Neural crest cell (in vitro differentiated cells): ENCODE measurements around the gene CCDC13. TPM values are rescaled to one million over a fixed set of nuclear protein-coding genes. Genes with fewer than 3 reads are reported as not detected.
"Not testable (repeated sequence)": the region's sequence is repeated elsewhere in the genome, so short reads cannot be mapped to it uniquely, and the experiment has no call there.

ENCODE experiments used
- DNase-seq: peaks from one replicate; pipeline ENCODE4 v3.0.0; 2021; ENCODE audit warnings: low read depth, mixed read lengths, low spot score
- H3K27ac Mint-ChIP-seq: one replicate; pipeline ENCODE4 v1.8.0; 2021; ENCODE audit warnings: mild to moderate bottlenecking, mixed read lengths; ENCODE audit not compliant: unreplicated experiment
- H3K27me3 Mint-ChIP-seq: 2 replicates; pipeline ENCODE4 v1.8.0; 2021; ENCODE audit warnings: low read depth, mild to moderate bottlenecking, mixed read lengths
- H3K36me3 Mint-ChIP-seq: 2 replicates; pipeline ENCODE4 v1.8.0; 2021; ENCODE audit warnings: low read depth, mild to moderate bottlenecking, mixed read lengths
- H3K4me1 Mint-ChIP-seq: 2 replicates; pipeline ENCODE4 v1.8.0; 2021; ENCODE audit warnings: mixed read lengths
- H3K4me3 Mint-ChIP-seq: one replicate; pipeline ENCODE4 v1.8.0; 2021; ENCODE audit warnings: mild to moderate bottlenecking, mixed read lengths
- H3K9me3 Mint-ChIP-seq: 2 replicates; pipeline ENCODE4 v1.8.0; 2021; ENCODE audit warnings: mixed read lengths
- CTCF ChIP-seq: fragments of 200-600 bp; sonication (generic); conservative IDR thresholded peaks from 2 replicates; pipeline ENCODE4 v1.5.0; 2021; ENCODE audit warnings: antibody characterized with exemption, mild to moderate bottlenecking
- total RNA-seq: library from RNA; stranded (reverse); gene quantifications from 2 replicates; pipeline ENCODE4 v1.2.1, GENCODE V29; 2021

The CCDC13 gene
- total RNA-seq, 1 donor from 2014 or later, result 2.0 TPM

- TF ChIP-seq CTCF, result no peak
- no peak overlapping the region for H3K4me3 Mint-ChIP-seq
- peaks cover 2% of the 10 kb centered on the region for H3K27me3 Mint-ChIP-seq
- no peaks in the 10 kb centered on the region for H3K9me3 Mint-ChIP-seq
- no peak overlapping the region for H3K27ac Mint-ChIP-seq
- no peaks in the 10 kb centered on the region for H3K36me3 Mint-ChIP-seq
- H3K4me1 Mint-ChIP-seq, result peaks cover 13% of the 10 kb centered on the region
- DNase-seq, result no peak
Measured at GRCh38 chr3:42814914-42815507, 42.0 kb upstream of the CCDC13 start.

- TF ChIP-seq CTCF, result no peak
- Mint-ChIP-seq H3K36me3 (no peaks in the 10 kb centered on the region), H3K27ac (no peak overlapping the region), H3K4me1 (peaks cover 6% of the 10 kb centered on the region), H3K27me3 (peaks cover 2% of the 10 kb centered on the region), H3K9me3 (no peaks in the 10 kb centered on the region), H3K4me3 (no peak overlapping the region)
- DNase-seq, result no peak
Measured at GRCh38 chr3:42814246-42814645, 41.2 kb upstream of the CCDC13 start.

GRCh38 chr3:42811118-42811883 lies 38.2 kb upstream of the CCDC13 start:
- H3K4me3 Mint-ChIP-seq, DNase-seq, H3K27me3 Mint-ChIP-seq, H3K27ac Mint-ChIP-seq, H3K9me3 Mint-ChIP-seq, H3K4me1 Mint-ChIP-seq, H3K36me3 Mint-ChIP-seq: not testable (repeated sequence)

- H3K27ac Mint-ChIP-seq, DNase-seq, H3K36me3 Mint-ChIP-seq, H3K9me3 Mint-ChIP-seq, H3K4me1 Mint-ChIP-seq, H3K4me3 Mint-ChIP-seq: not testable (repeated sequence)
- peaks cover 14% of the 10 kb centered on the region for H3K27me3 Mint-ChIP-seq
Measured at GRCh38 chr3:42810706-42811105, 37.7 kb upstream of the CCDC13 start.

- Mint-ChIP-seq H3K36me3 (no peaks in the 10 kb centered on the region), H3K4me3 (no peak within 1 kb of the TSS), H3K27me3 (peaks cover 20% of the 10 kb centered on the region), H3K9me3 (no peaks in the 10 kb centered on the region), H3K4me1 (peaks cover 11% of the 10 kb centered on the region), H3K27ac (no peak within 1 kb of the TSS)
- TF ChIP-seq CTCF, result no peak
- no peak for DNase-seq
Measured at GRCh38 chr3:42809202-42809601, 36.1 kb upstream of the CCDC13 start, which contains the start of gene ACKR2. Gene ACKR2, plus strand, starts transcription at chr3:42809445. Its CDS starts 55,058 bp downstream, at chr3:42864503.

GRCh38 chr3:42807929-42808328 lies 34.9 kb upstream of the CCDC13 start:
- TF ChIP-seq CTCF, result no peak
- Mint-ChIP-seq H3K27ac (no peak overlapping the region), H3K27me3 (peaks cover 20% of the 10 kb centered on the region), H3K4me3 (no peak overlapping the region), H3K9me3 (no peaks in the 10 kb centered on the region), H3K36me3 (no peaks in the 10 kb centered on the region), H3K4me1 (peaks cover 23% of the 10 kb centered on the region)
- DNase-seq, result no peak
